Epithelial cell of prostate (primary cell): Measurements from ENCODE around the gene FBLN5.
"Not testable (repeated sequence)": the region's sequence is repeated elsewhere in the genome, so short reads cannot be mapped to it uniquely, and the experiment has no call there.

Source experiments
- DNase-seq: peaks from one replicate; pipeline ENCODE4 v3.0.0-alpha.2; 2011; ENCODE audit warnings: low read depth, low spot score
- H3K27ac ChIP-seq: fragments of 450-650 bp; 2 replicates; pipeline ENCODE4 v1.5.1; 2017; ENCODE audit warnings: mild to moderate bottlenecking

FBLN5 gene

GRCh38 chr14:91888641-91889476 lies 58.6 kb downstream of the FBLN5 start:
- DNase-seq, result no peak
- H3K27ac ChIP-seq, result no peak overlapping the region

- no peak for DNase-seq
- H3K27ac ChIP-seq, result no peak overlapping the region
These were observed 60.5 kb downstream of the FBLN5 start for GRCh38 chr14:91886961-91887360.

- DNase-seq, result no peak
- no peak overlapping the region for H3K27ac ChIP-seq
These were observed 61.7 kb downstream of the FBLN5 start for GRCh38 chr14:91885839-91886238.

- DNase-seq, result no peak
These were observed 62.3 kb downstream of the FBLN5 start for GRCh38 chr14:91885113-91885712.

GRCh38 chr14:91884664-91885063 lies 62.8 kb downstream of the FBLN5 start:
- no peak overlapping the region for H3K27ac ChIP-seq
- no peak for DNase-seq

More at GRCh38 chr14:91885113-91885712, 62.3 kb downstream of the FBLN5 start:
- H3K27ac ChIP-seq, result no peak overlapping the region

GRCh38 chr14:91883753-91884152 lies 63.7 kb downstream of the FBLN5 start:
- DNase-seq, result no peak
- no peak overlapping the region for H3K27ac ChIP-seq

GRCh38 chr14:91882776-91883175 lies 64.7 kb downstream of the FBLN5 start:
- no peak overlapping the region for H3K27ac ChIP-seq
- DNase-seq, result no peak

- no peak overlapping the region for H3K27ac ChIP-seq
- DNase-seq, result no peak
These were observed 65.1 kb downstream of the FBLN5 start for GRCh38 chr14:91882369-91882768.

- peak; percentile 53 for DNase-seq
- H3K27ac ChIP-seq, result no peak overlapping the region
These were observed 68.3 kb downstream of the FBLN5 start for GRCh38 chr14:91879196-91879595.

GRCh38 chr14:91878274-91878673 lies 69.2 kb downstream of the FBLN5 start:
- H3K27ac ChIP-seq, result no peak overlapping the region
- DNase-seq, result no peak

- no peak for DNase-seq
- H3K27ac ChIP-seq, result no peak overlapping the region
These were observed 70.0 kb downstream of the FBLN5 start for GRCh38 chr14:91877376-91877915.

GRCh38 chr14:91876492-91876891 lies 71.0 kb downstream of the FBLN5 start:
- H3K27ac ChIP-seq, result no peak overlapping the region

GRCh38 chr14:91875525-91876286 lies 71.8 kb downstream of the FBLN5 start:
- H3K27ac ChIP-seq, result no peak overlapping the region
- DNase-seq, result no peak

More at GRCh38 chr14:91876492-91876891, 71.0 kb downstream of the FBLN5 start:
- no peak for DNase-seq

GRCh38 chr14:91873471-91874415 lies 73.8 kb downstream of the FBLN5 start:
- no peak overlapping the region for H3K27ac ChIP-seq
- DNase-seq, result peak; percentile 45

GRCh38 chr14:91872517-91873470 lies 74.7 kb downstream of the FBLN5 start:
- DNase-seq, result peak; percentile 74
- H3K27ac ChIP-seq, result peak overlapping the region; percentile 29

- peak overlapping the region; percentile 29 for H3K27ac ChIP-seq
- DNase-seq, result no peak
These were observed 75.4 kb downstream of the FBLN5 start for GRCh38 chr14:91872011-91872501.

- DNase-seq, H3K27ac ChIP-seq: not testable (repeated sequence)
These were observed 76.1 kb downstream of the FBLN5 start for GRCh38 chr14:91871401-91871800.

- no peak for DNase-seq
These were observed 76.6 kb downstream of the FBLN5 start for GRCh38 chr14:91870890-91871289.

More at GRCh38 chr14:91870890-91871289, 76.6 kb downstream of the FBLN5 start:
- H3K27ac ChIP-seq, result no peak overlapping the region
